ENCODE data around the gene MYOM3. TPM values are rescaled to one million over a fixed set of nuclear protein-coding genes. Genes with fewer than 3 reads are reported as not detected.

The MYOM3 gene
- total RNA-seq, result 1 to 10 TPM in 1 of 2 donors, under 1 TPM in 1; 0.78 to 1.9 TPM
- polyA plus RNA-seq, result 1 to 10 TPM in 1 of 2 donors, under 1 TPM in 1; 0.59 to 1.1 TPM
- long read RNA-seq, donor 1, partial matches to known transcripts, result 0 of 1 reads
- long read RNA-seq, donor 1, other reads (novel, unspliced or antisense), result 1 of 1 reads
- long read RNA-seq, donor 2, result 0 reads

DNA sequence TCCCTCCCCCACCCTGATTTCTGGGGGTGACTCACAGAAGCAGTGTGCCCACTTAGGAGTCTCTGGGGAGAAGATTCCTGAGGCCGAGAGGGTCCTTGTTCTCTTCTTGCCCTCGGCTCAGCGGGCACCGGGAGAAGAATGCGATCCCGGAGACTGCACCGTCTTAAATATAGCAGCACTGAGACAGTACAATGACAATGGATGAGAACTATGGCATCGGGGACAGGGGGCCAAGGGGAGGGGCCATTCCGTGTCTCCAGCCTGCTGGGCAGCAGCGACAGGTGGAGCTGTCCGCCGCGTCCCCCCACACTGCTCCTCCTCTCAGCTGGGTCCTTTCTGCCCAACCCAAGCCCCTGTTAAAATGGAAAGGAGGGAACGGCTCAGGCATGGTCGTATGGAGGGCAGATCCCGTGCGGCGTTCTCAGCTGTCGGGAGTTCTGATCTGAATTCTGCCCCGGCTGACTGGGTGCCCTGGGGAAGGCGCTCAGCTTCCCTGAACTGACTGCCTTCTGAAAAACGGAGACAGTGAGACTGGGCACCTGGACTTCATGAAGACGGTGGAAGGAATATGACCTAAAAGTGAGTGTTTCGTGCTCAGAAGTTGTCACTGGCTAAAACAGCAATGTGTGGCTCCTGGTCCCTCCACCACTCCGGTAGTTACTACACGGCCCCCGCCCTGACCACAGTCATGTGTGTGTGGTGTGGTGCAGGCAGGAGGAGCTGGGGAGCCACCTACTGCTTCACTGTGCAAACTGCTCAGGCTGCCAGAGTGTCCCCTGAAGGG, at the start of gene MYOM3:
Gene MYOM3, minus strand, starts transcription at position 140 of the 784 bp plus-strand sequence. CDS start 3,499 bp downstream, outside the sequence.
- Histone ChIP-seq H3K27me3 (ENCODE audit: control insufficient read depth in 1 of 2, insufficient read depth in 2 of 2, low read length in 1 of 2) (no peaks in the 10 kb centered on the region), H3K4me1 (ENCODE audit: control insufficient read depth in 1 of 2, insufficient read depth in 2 of 2, low read length in 2 of 2) (no peaks in the 10 kb centered on the region), H3K36me3 (ENCODE audit: control insufficient read depth in 1 of 2, insufficient read depth in 2 of 2, low read length in 1 of 2) (no peaks in the 10 kb centered on the region), H3K4me3 (ENCODE audit: low read length in 2 of 2) (no peak within 1 kb of the TSS), H3K9me3 (ENCODE audit: control insufficient read depth, low read length) (no peaks in the 10 kb centered on the region), H3K27ac (ENCODE audit: low read depth in 1 of 2, low read length in 2 of 2) (peak within 1 kb of the TSS; percentile 25 to 39)
- ATAC-seq (ENCODE audit: low FRiP score) (peak; percentile 88), DNase-seq (peak; percentile 87 to 89)
- 3 to 5% methylated on average over 27 of the region's 27 CpGs for WGBS, 2 donors
- intact Hi-C loops (cut with DNase I), result loop anchor here (1.0 to 2.0 kb wide), 2 partner anchors 41 kb away; no protein-coding TSS in a partner anchor

DNA sequence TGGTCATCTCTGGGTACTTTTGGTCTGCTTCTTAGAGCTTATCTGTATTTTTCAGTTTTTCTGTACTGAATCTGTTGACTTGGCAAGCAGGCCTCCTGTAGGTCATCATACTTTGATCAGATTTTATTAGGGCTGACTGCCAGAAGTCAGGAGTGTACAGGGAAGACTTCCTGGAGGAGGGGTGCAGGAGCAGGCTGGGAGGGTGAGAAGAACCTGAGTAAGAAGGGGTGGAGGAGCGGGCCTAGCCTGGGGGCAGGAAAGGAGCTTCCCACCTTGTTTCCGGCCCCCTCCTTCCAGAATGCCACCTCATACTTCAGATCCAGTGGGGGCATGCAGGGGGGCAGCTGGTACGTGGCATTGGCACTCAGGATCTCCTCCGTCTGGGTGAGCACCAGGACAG, 49.3 kb upstream of the MYOM3 start:
- Histone ChIP-seq H3K9me3 (ENCODE audit: control insufficient read depth, low read length) (no peaks in the 10 kb centered on the region), H3K27ac (ENCODE audit: low read depth in 1 of 2, low read length in 2 of 2) (no peak overlapping the region), H3K4me3 (ENCODE audit: low read length in 2 of 2) (no peak overlapping the region), H3K36me3 (ENCODE audit: control insufficient read depth in 1 of 2, insufficient read depth in 2 of 2, low read length in 1 of 2) (no peaks in the 10 kb centered on the region), H3K27me3 (ENCODE audit: control insufficient read depth in 1 of 2, insufficient read depth in 2 of 2, low read length in 1 of 2) (no peaks in the 10 kb centered on the region), H3K4me1 (ENCODE audit: control insufficient read depth in 1 of 2, insufficient read depth in 2 of 2, low read length in 2 of 2) (no peaks in the 10 kb centered on the region)
- 79 to 82% methylated on average over 4 of the region's 4 CpGs for WGBS, 2 donors
- no peak for ATAC-seq (ENCODE audit: low FRiP score)
- DNase-seq, result no peak
- intact Hi-C loops (cut with DNase I), result no loop called here

GRCh38 chr1:24159366-24159765, 47.4 kb upstream of the MYOM3 start:
- DNase-seq (no peak), ATAC-seq (ENCODE audit: low FRiP score) (no peak)
- intact Hi-C loops (cut with DNase I), result no loop called here

DNA sequence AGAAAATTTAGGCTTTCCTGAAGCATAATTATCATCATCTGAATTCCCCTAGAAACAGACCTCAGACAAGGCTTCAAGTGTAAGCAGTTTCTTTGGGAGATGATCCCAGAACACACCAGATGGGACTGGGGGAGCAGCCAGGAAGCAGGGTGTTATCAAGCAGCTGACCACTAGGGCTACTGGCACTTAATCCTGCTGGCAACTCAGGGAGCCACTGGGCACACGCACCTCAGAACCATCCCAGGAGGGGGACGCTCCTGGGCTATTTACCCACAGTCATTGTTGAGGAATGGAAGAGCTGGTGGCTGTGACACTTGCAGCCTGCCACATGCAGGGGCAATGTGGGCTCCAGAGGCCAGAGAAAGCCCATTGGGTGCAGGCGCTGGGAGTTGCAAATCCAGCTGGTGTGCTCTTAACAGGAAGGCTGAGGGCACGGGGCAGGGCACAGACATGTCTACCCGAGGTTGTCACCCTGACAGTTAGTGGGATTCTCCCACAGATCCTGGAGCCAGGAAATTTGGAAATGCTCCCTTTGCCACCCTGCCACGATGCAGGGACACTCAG, 46.1 kb upstream of the MYOM3 start:
- no peak overlapping the region for H3K27ac ChIP-seq (ENCODE audit: low read depth in 1 of 2, low read length in 2 of 2)
- DNase-seq, result no peak
- peak; percentile 10 for ATAC-seq (ENCODE audit: low FRiP score)
- intact Hi-C loops (cut with DNase I), result no loop called here
- no peaks in the 10 kb centered on the region for H3K27me3 ChIP-seq (ENCODE audit: control insufficient read depth in 1 of 2, insufficient read depth in 2 of 2, low read length in 1 of 2)
- H3K4me1 ChIP-seq (ENCODE audit: control insufficient read depth in 1 of 2, insufficient read depth in 2 of 2, low read length in 2 of 2), result no peaks in the 10 kb centered on the region
- H3K9me3 ChIP-seq (ENCODE audit: control insufficient read depth, low read length), result no peaks in the 10 kb centered on the region
- no peaks in the 10 kb centered on the region for H3K36me3 ChIP-seq (ENCODE audit: control insufficient read depth in 1 of 2, insufficient read depth in 2 of 2, low read length in 1 of 2)
- no peak overlapping the region for H3K4me3 ChIP-seq (ENCODE audit: low read length in 2 of 2)
- 84 to 87% methylated on average over 6 of the region's 6 CpGs for WGBS, 2 donors

More at GRCh38 chr1:24159366-24159765, 47.4 kb upstream of the MYOM3 start:
- Histone ChIP-seq H3K36me3 (ENCODE audit: control insufficient read depth in 1 of 2, insufficient read depth in 2 of 2, low read length in 1 of 2) (no peaks in the 10 kb centered on the region), H3K9me3 (ENCODE audit: control insufficient read depth, low read length) (no peaks in the 10 kb centered on the region), H3K4me1 (ENCODE audit: control insufficient read depth in 1 of 2, insufficient read depth in 2 of 2, low read length in 2 of 2) (no peaks in the 10 kb centered on the region), H3K4me3 (ENCODE audit: low read length in 2 of 2) (no peak overlapping the region), H3K27ac (ENCODE audit: low read depth in 1 of 2, low read length in 2 of 2) (no peak overlapping the region), H3K27me3 (ENCODE audit: control insufficient read depth in 1 of 2, insufficient read depth in 2 of 2, low read length in 1 of 2) (no peaks in the 10 kb centered on the region)
- 80% methylated on average over 5 of the region's 5 CpGs for WGBS, 2 donors

- DNase-seq (no peak), ATAC-seq (ENCODE audit: low FRiP score) (no peak)
- Histone ChIP-seq H3K27me3 (ENCODE audit: control insufficient read depth in 1 of 2, insufficient read depth in 2 of 2, low read length in 1 of 2) (no peaks in the 10 kb centered on the region), H3K4me1 (ENCODE audit: control insufficient read depth in 1 of 2, insufficient read depth in 2 of 2, low read length in 2 of 2) (no peaks in the 10 kb centered on the region), H3K9me3 (ENCODE audit: control insufficient read depth, low read length) (no peaks in the 10 kb centered on the region), H3K36me3 (ENCODE audit: control insufficient read depth in 1 of 2, insufficient read depth in 2 of 2, low read length in 1 of 2) (no peaks in the 10 kb centered on the region), H3K4me3 (ENCODE audit: low read length in 2 of 2) (no peak overlapping the region), H3K27ac (ENCODE audit: low read depth in 1 of 2, low read length in 2 of 2) (no peak overlapping the region)
- 93 to 94% methylated on average over 18 of the region's 18 CpGs for WGBS, 2 donors
- intact Hi-C loops (cut with DNase I), result no loop called here
Measured at GRCh38 chr1:24156542-24157260, 44.8 kb upstream of the MYOM3 start.

GRCh38 chr1:24155011-24155782, 43.3 kb upstream of the MYOM3 start:
- no peaks in the 10 kb centered on the region for H3K4me1 ChIP-seq (ENCODE audit: control insufficient read depth in 1 of 2, insufficient read depth in 2 of 2, low read length in 2 of 2)
- H3K9me3 ChIP-seq (ENCODE audit: control insufficient read depth, low read length), result no peaks in the 10 kb centered on the region
- H3K27ac ChIP-seq (ENCODE audit: low read depth in 1 of 2, low read length in 2 of 2), result no peak overlapping the region
- intact Hi-C loops (cut with DNase I), result no loop called here
- no peak for DNase-seq
- ATAC-seq (ENCODE audit: low FRiP score), result no peak
- H3K27me3 ChIP-seq (ENCODE audit: control insufficient read depth in 1 of 2, insufficient read depth in 2 of 2, low read length in 1 of 2), result no peaks in the 10 kb centered on the region
- 63 to 66% methylated on average over 11 of the region's 11 CpGs for WGBS, 2 donors
- no peak overlapping the region for H3K4me3 ChIP-seq (ENCODE audit: low read length in 2 of 2)
- H3K36me3 ChIP-seq (ENCODE audit: control insufficient read depth in 1 of 2, insufficient read depth in 2 of 2, low read length in 1 of 2), result no peaks in the 10 kb centered on the region

DNA sequence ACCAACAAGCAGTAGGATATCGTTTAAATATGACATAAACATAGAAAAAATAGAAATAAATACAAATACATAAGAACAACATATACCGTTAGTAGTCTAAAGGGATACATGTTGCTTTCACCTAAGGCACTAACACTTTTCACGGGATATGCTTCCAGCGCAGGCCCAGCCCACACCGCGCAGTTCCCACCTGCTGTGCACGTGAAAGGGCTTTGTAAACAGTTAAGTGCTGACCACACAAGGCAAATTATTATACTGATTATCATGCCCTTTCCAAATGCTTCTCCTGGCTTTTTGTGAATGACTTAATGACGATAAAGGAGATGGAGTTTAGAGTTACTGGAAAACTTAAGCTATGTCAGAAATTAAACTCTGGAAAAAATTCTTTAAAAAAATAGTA, 42.3 kb upstream of the MYOM3 start:
- Histone ChIP-seq H3K27me3 (ENCODE audit: control insufficient read depth in 1 of 2, insufficient read depth in 2 of 2, low read length in 1 of 2) (no peaks in the 10 kb centered on the region), H3K4me3 (ENCODE audit: low read length in 2 of 2) (no peak overlapping the region), H3K4me1 (ENCODE audit: control insufficient read depth in 1 of 2, insufficient read depth in 2 of 2, low read length in 2 of 2) (no peaks in the 10 kb centered on the region), H3K9me3 (ENCODE audit: control insufficient read depth, low read length) (no peaks in the 10 kb centered on the region), H3K27ac (ENCODE audit: low read depth in 1 of 2, low read length in 2 of 2) (no peak overlapping the region), H3K36me3 (ENCODE audit: control insufficient read depth in 1 of 2, insufficient read depth in 2 of 2, low read length in 1 of 2) (no peaks in the 10 kb centered on the region)
- intact Hi-C loops (cut with DNase I), result no loop called here
- ATAC-seq (ENCODE audit: low FRiP score) (no peak), DNase-seq (no peak)
- 78 to 84% methylated on average over 8 of the region's 8 CpGs for WGBS, 2 donors
